ENCODE results near the gene DPH5.
A peak's percentile ranks its signal among the peaks of the same experiment; 100 is the strongest.
"Not testable (repeated sequence)": the region's sequence is repeated elsewhere in the genome, so short reads cannot be mapped to it uniquely, and the experiment has no call there.

DPH5 gene

DNA sequence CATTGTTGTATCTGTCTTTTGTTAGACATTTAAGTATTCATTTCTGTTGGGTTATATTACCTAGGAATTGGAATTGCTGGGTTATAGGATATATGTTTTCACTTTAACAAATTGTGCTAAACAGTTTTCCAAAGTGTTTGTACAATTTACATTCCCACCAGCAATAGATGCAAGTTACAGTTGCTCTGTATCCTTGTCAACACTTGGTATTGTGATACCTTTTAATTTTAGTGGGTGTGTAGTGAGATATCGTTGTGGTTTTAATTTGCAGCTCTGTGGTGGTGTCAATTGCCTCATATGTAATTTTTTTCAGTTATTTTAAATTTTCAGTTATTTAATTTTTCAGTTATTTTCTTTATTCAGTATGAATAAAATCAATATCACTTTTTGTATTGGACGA is 7.4 kb upstream of the DPH5 start:
- TF ChIP-seq, protein P1, sequence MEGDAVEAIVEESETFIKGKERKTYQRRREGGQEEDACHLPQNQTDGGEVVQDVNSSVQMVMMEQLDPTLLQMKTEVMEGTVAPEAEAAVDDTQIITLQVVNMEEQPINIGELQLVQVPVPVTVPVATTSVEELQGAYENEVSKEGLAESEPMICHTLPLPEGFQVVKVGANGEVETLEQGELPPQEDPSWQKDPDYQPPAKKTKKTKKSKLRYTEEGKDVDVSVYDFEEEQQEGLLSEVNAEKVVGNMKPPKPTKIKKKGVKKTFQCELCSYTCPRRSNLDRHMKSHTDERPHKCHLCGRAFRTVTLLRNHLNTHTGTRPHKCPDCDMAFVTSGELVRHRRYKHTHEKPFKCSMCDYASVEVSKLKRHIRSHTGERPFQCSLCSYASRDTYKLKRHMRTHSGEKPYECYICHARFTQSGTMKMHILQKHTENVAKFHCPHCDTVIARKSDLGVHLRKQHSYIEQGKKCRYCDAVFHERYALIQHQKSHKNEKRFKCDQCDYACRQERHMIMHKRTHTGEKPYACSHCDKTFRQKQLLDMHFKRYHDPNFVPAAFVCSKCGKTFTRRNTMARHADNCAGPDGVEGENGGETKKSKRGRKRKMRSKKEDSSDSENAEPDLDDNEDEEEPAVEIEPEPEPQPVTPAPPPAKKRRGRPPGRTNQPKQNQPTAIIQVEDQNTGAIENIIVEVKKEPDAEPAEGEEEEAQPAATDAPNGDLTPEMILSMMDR (conservative IDR thresholded peaks at IDR 0.05; ENCODE audit: low read depth, low read length), result no peak
- H3K4me3 ChIP-seq (ENCODE audit: low read depth, low read length), result no peak overlapping the region
- DNase-seq (ENCODE audit: low read depth), result no peak

DNA sequence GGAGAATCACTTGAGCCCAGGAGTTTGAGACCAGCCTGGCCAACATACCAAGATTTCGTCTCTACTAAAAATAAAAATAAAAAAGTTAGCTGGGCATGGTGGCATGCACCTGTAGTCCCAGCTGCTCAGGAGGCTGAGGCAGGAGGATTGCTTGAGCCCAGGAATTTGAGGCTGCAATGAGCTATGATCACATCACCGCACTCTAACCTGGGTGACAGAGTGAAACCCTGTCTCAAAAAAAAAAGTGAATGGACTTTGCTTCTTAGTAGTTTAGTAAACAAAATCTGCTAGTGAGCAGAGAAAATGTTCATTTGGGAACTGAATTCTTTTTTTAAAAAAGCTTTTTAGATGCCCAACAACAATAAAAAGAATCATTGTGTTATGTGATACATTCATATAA is 6.5 kb upstream of the DPH5 start:
- H3K4me3 ChIP-seq (ENCODE audit: low read depth, low read length); DNase-seq (ENCODE audit: low read depth): not testable (repeated sequence)

DNA sequence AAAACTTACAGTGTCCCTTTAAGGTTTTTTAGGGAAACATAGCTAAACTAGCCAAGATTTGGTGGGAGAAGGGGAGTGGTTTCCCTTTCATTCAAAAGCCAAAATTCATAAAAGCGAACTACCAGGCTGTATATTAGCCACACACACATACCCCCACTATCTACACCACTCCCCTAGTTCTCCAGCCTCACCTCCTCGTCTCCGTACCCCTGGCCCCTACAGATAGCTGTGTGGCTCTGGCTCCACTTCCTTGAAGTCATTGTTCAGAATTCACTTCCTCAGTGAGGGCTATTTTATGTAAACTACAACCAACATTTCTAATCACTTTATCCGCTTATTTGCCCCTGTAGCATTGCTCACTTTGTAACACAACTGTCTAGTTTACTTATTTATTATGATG is 5.3 kb upstream of the DPH5 start:
- no peak for DNase-seq (ENCODE audit: low read depth)
- no peak overlapping the region for H3K4me3 ChIP-seq (ENCODE audit: low read depth, low read length)
- TF ChIP-seq, protein P1 (conservative IDR thresholded peaks at IDR 0.05; ENCODE audit: low read depth, low read length), result no peak

DNA sequence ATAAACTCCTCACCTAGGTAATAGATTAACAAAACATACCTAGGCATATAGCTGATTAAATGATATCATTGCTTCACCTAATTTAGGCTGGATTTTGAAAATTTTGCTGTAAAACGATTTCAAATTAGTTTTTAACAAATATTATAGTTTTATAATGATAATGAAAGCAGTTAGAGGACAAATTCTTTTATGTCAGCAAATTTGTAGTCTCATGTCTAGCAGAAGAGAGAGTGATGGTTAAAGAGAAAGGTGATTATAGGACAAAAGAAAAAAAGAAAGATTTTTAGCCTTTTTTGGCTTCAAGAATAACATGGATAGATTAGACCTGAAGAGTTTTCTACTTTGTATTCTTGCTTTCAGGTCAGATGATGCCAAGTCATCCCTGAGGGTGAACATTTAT is 3.6 kb upstream of the DPH5 start:
- TF ChIP-seq, protein P1 (conservative IDR thresholded peaks at IDR 0.05; ENCODE audit: low read depth, low read length), result no peak
- no peak for DNase-seq (ENCODE audit: low read depth)
- H3K4me3 ChIP-seq (ENCODE audit: low read depth, low read length), result no peak overlapping the region

DNA sequence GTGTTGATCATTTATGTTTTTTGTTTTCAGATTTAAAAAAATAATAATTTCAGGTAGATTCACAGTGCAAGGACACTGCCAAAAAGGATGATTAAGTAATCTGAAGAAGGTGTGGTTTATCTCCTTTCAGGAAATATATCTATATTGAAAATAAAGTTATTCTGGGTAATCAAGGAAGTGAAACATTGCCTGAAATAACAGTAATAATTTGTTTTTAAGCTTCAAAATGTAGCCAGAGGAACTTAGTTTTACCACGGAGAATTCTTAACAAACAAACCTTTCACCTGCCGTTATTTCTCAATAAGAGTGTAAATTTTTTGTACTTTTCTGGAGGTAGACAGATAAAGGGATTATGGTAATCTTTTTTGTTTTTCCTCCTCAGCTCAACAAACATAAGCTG is 2.9 kb upstream of the DPH5 start:
- TF ChIP-seq, protein P1 (conservative IDR thresholded peaks at IDR 0.05; ENCODE audit: low read depth, low read length), result no peak
- no peak overlapping the region for H3K4me3 ChIP-seq (ENCODE audit: low read depth, low read length)
- no peak for DNase-seq (ENCODE audit: low read depth)

DNA sequence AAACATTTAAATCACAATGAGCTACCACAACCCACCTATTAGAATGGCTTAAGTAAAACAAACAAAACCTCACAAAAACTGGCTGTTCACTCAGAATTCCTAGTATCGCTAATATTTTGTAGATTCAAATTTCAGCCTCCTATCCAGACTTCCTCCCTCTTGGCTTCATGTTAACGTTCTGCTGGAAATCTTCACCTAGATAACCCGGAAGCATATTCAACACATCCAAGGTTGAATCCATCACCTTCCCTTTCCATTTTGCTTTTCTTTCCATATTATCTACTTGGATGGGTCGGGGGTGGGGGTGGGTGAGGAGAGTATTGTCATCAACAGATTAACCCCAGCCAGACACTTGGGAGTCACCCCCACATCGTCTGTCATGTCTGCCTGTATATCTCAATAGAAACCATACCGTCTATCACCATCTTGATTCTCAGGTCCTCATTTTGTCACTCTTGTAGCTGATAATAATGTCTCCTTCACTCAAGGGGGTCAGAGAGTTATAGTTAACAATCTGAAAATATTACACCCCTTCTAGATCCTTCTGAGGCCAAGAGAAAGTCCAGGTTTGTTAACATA is 1.7 kb upstream of the DPH5 start:
- H3K4me3 ChIP-seq (ENCODE audit: low read depth, low read length), result no peak overlapping the region
- no peak for DNase-seq (ENCODE audit: low read depth)
- TF ChIP-seq, protein P1 (conservative IDR thresholded peaks at IDR 0.05; ENCODE audit: low read depth, low read length), result no peak

DNA sequence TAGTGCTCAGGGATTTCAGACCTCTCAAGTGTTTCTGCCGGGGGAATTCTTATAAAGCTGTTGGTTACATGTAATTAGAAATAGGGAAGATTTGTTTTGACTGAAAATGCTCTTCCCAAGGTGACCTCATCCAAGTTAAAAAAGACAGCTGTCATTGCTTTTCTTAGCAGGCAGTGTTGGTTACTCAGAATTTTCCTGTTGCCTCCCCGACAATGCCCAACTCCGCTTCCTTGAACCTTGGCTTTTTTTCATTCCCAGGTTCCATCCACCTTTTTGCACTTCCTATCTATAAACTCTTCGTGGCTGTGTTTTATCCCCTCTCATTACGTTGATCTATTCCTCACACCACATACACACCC is 825 bp upstream of the DPH5 start:
- H3K4me3 ChIP-seq (ENCODE audit: low read depth, low read length), result peak overlapping the region; percentile 83
- TF ChIP-seq, protein P1 (conservative IDR thresholded peaks at IDR 0.05; ENCODE audit: low read depth, low read length), result no peak
- DNase-seq (ENCODE audit: low read depth), result no peak

DNA sequence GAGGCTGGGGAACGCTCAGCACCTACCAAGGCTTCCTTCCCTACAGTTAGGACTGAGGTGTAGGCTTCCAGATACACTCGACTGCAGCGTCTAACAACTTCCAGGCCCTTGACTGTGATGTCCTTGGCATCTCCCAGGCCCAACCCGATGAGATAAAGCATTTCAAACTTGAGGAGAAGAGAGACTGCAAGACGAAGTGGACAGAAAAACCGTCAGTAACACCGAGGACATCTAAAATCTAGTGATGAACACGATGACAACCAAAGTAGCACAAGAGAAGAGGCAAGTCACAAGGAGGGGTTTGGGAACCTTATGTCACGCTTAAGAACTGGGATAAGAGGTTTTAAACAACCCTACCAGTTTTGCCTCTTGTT is 314 bp downstream of the DPH5 start:
- peak overlapping the region; percentile 83 for H3K4me3 ChIP-seq (ENCODE audit: low read depth, low read length)
- DNase-seq (ENCODE audit: low read depth), result peak; percentile 35

More for the DNA sequence above, 314 bp downstream of the DPH5 start:
- TF ChIP-seq, protein P1 (conservative IDR thresholded peaks at IDR 0.05; ENCODE audit: low read depth, low read length), result no peak
